SK-N-SH (cell line): ENCODE measurements around the gene TUBB2B.

Source experiments
- CTCF ChIP-seq: fragments of 200-600 bp; sonication (generic); IDR thresholded peaks from 2 replicates; pipeline ENCODE4 v1.6.1; 2017; ENCODE audit warnings: antibody characterized with exemption, mild to moderate bottlenecking, moderate library complexity
- FOXM1 ChIP-seq: IDR thresholded peaks from 2 replicates; pipeline ENCODE4 v1.4.0; 2012; ENCODE audit warnings: low read depth, mild to moderate bottlenecking
- RAD21 ChIP-seq: IDR thresholded peaks from 2 replicates; pipeline ENCODE4 v1.6.1; 2012; ENCODE audit warnings: mild to moderate bottlenecking, low read length
- RXRA ChIP-seq: IDR thresholded peaks from 2 replicates; pipeline ENCODE4 v1.4.0; 2012; ENCODE audit warnings: low read depth, mild to moderate bottlenecking, borderline replicate concordance
- SMC3 ChIP-seq: IDR thresholded peaks from 2 replicates; pipeline ENCODE4 v1.6.1; 2012; ENCODE audit warnings: low read depth, low read length, improper control_type of control experiment
- TF ChIP-seq, protein P1 (sequence below): IDR thresholded peaks from 2 replicates; pipeline ENCODE4 v1.4.0; 2012; ENCODE audit warnings: low read depth, borderline replicate concordance
- TF ChIP-seq, protein P2 (sequence below): fragments of 150-350 bp; IDR thresholded peaks from 2 replicates; pipeline ENCODE4 v1.6.1; 2017; ENCODE audit warnings: antibody characterized with exemption, low read length, low read depth, borderline replicate concordance

- TF ChIP-seq RXRA (no peak), CTCF (no peak), FOXM1 (no peak), SMC3 (no peak), RAD21 (no peak)
- TF ChIP-seq, protein P1, sequence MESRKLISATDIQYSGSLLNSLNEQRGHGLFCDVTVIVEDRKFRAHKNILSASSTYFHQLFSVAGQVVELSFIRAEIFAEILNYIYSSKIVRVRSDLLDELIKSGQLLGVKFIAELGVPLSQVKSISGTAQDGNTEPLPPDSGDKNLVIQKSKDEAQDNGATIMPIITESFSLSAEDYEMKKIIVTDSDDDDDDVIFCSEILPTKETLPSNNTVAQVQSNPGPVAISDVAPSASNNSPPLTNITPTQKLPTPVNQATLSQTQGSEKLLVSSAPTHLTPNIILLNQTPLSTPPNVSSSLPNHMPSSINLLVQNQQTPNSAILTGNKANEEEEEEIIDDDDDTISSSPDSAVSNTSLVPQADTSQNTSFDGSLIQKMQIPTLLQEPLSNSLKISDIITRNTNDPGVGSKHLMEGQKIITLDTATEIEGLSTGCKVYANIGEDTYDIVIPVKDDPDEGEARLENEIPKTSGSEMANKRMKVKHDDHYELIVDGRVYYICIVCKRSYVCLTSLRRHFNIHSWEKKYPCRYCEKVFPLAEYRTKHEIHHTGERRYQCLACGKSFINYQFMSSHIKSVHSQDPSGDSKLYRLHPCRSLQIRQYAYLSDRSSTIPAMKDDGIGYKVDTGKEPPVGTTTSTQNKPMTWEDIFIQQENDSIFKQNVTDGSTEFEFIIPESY = no peak
- TF ChIP-seq, protein P2, sequence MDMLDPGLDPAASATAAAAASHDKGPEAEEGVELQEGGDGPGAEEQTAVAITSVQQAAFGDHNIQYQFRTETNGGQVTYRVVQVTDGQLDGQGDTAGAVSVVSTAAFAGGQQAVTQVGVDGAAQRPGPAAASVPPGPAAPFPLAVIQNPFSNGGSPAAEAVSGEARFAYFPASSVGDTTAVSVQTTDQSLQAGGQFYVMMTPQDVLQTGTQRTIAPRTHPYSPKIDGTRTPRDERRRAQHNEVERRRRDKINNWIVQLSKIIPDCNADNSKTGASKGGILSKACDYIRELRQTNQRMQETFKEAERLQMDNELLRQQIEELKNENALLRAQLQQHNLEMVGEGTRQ = no peak
Observed at GRCh38 chr6:3253597-3253961, 26.1 kb upstream of the TUBB2B start.
